MM.1S (cell line): ENCODE measurements around the gene GPR160.

ENCODE experiments used
- DNase-seq: peaks from one replicate; pipeline ENCODE4 v3.0.0-alpha.2; 2015
- H2AFZ ChIP-seq: fragments of 300-600 bp; sonication (generic); 2 replicates; pipeline ENCODE4 v1.6.0; 2016; ENCODE audit warnings: antibody characterized with exemption, low read length
- H3F3A ChIP-seq: fragments of 300-600 bp; sonication (generic); 2 replicates; pipeline ENCODE4 v1.6.1; 2016; ENCODE audit warnings: mild to moderate bottlenecking, antibody characterized with exemption, low read length, moderate library complexity, mixed read lengths; ENCODE audit not compliant: insufficient read depth
- H3K27ac ChIP-seq: fragments of 300-600 bp; sonication (generic); 2 replicates; pipeline ENCODE4 v1.5.1; 2016; ENCODE audit warnings: mild to moderate bottlenecking, low read length
- H3K27me3 ChIP-seq: fragments of 300-600 bp; sonication (generic); replicated peaks from 2 replicates; pipeline ENCODE4 v1.6.0; 2016; ENCODE audit warnings: low read length; ENCODE audit not compliant: insufficient read depth
- H3K36me3 ChIP-seq: fragments of 300-600 bp; sonication (generic); replicated peaks from 2 replicates; pipeline ENCODE4 v1.6.1; 2016; ENCODE audit warnings: mild to moderate bottlenecking, low read length, mixed read lengths; ENCODE audit not compliant: insufficient read depth
- H3K4me1 ChIP-seq: fragments of 300-600 bp; sonication (generic); 2 replicates; pipeline ENCODE4 v1.6.1; 2016; ENCODE audit warnings: low read length, mixed read lengths
- H3K4me2 ChIP-seq: fragments of 300-600 bp; sonication (generic); 2 replicates; pipeline ENCODE4 v1.6.0; 2016; ENCODE audit warnings: low read depth, low read length
- H3K4me3 ChIP-seq: fragments of 300-600 bp; sonication (generic); 2 replicates; pipeline ENCODE4 v1.5.1; 2016; ENCODE audit warnings: low read length, mixed read lengths
- H3K79me2 ChIP-seq: fragments of 300-600 bp; sonication (generic); 2 replicates; pipeline ENCODE4 v1.6.1; 2016; ENCODE audit warnings: mixed run types, low read length, mixed read lengths
- H3K9ac ChIP-seq: fragments of 300-600 bp; sonication (generic); 2 replicates; pipeline ENCODE4 v1.6.1; 2016; ENCODE audit warnings: low read length, mixed read lengths
- H3K9me2 ChIP-seq: fragments of 300-600 bp; sonication (generic); replicated peaks from 2 replicates; pipeline ENCODE4 v1.6.1; 2016; ENCODE audit warnings: mild to moderate bottlenecking, low read length, mixed read lengths; ENCODE audit not compliant: insufficient read depth
- H3K9me3 ChIP-seq: fragments of 300-600 bp; sonication (generic); replicated peaks from 2 replicates; pipeline ENCODE4 v1.6.1; 2016; ENCODE audit warnings: mild to moderate bottlenecking, low read length, mixed read lengths; ENCODE audit not compliant: insufficient read depth
- H4K20me1 ChIP-seq: fragments of 300-600 bp; sonication (generic); 2 replicates; pipeline ENCODE4 v1.6.1; 2016; ENCODE audit warnings: mild to moderate bottlenecking, low read length, moderate library complexity, mixed read lengths; ENCODE audit not compliant: insufficient read depth
- EZH2 ChIP-seq: fragments of 300-600 bp; sonication (generic); optimal IDR thresholded peaks from 2 replicates; pipeline ENCODE3; 2017; ENCODE audit warnings: low read depth, mild to moderate bottlenecking, antibody characterized with exemption, low read length, mixed read lengths
- EZH2phosphoT487 ChIP-seq: fragments of 300-600 bp; sonication (generic); IDR thresholded peaks from 2 replicates; pipeline ENCODE4 v1.6.1; 2018; ENCODE audit warnings: antibody characterized with exemption, low read length
- TF ChIP-seq, protein P1 (sequence below): fragments of 300-600 bp; sonication (generic); IDR thresholded peaks from 2 replicates; pipeline ENCODE4 v1.5.1; 2016; ENCODE audit warnings: antibody characterized with exemption, low read length, mixed read lengths

GPR160 gene

DNA sequence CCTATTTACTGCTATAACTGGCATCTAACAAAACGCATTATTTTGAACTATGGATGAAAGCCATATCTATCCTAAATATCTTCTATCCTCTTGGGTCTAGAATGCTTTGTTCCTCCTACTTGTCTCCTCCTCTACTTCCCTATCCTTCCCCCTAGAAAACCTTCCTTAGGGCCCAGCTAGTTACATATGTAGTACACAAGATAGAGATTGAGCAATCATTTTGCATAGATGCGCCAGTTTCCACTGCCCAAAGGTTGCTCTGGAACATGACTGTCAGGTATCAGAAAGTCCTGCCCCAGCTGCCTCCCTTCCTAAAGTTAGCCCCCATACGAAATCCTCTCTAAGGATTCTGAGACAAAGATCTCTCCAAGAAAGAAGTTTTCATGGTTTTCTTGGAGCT lies 55.1 kb downstream of the GPR160 start:
- Histone ChIP-seq H2AFZ (no peak overlapping the region), H3K4me1 (peaks cover 7% of the 10 kb centered on the region), H3K36me3 (peaks cover 22% of the 10 kb centered on the region; the same call in 1 of the 2 replicates), H3K27ac (no peak overlapping the region), H3K79me2 (peaks cover 53% of the 10 kb centered on the region), H3K9me3 (no peaks in the 10 kb centered on the region), H3K9me2 (no peaks in the 10 kb centered on the region), H3F3A (0 out of 2 replicates have a peak, but pooled peaks cover 2% of the 10 kb centered on the region), H3K4me2 (no peak overlapping the region), H3K9ac (no peak overlapping the region), H3K4me3 (no peak overlapping the region), H3K27me3 (no peaks in the 10 kb centered on the region), H4K20me1 (no peaks in the 10 kb centered on the region)
- no peak for TF ChIP-seq EZH2
- DNase-seq = no peak

DNA sequence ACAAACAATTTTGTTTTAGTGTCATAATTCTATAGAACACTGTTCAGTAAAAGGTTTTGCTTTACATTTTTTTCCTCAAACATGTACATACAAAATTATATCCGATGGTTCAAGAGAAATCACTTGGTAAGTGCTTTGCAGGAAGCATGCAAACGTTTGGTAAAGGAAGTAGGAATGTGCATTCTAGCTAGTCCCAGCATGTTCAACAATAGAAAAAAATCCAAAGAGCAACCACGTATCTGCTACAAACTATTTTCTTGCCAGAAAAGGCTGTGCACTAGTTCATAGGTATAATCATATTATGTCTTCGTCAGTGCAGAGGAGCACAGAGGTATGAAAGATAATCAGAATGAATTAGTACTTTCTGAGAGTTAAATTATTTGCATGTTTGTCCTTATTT lies 58.0 kb downstream of the GPR160 start:
- H3K36me3 ChIP-seq = peaks cover 18% of the 10 kb centered on the region; the same call in 1 of the 2 replicates
- H3K4me2 ChIP-seq = no peak overlapping the region
- peaks cover 53% of the 10 kb centered on the region for H3K79me2 ChIP-seq

GRCh38 chr3:170096342-170096741 lies 58.5 kb downstream of the GPR160 start:
- Histone ChIP-seq H2AFZ (no peak overlapping the region), H3K4me3 (no peak overlapping the region), H4K20me1 (no peaks in the 10 kb centered on the region), H3K27me3 (no peaks in the 10 kb centered on the region), H3K9me2 (no peaks in the 10 kb centered on the region), H3K36me3 (peaks cover 18% of the 10 kb centered on the region; the same call in 1 of the 2 replicates), H3K27ac (no peak overlapping the region; the same call in 1 of the 2 replicates), H3K4me2 (no peak overlapping the region), H3K79me2 (peaks cover 47% of the 10 kb centered on the region), H3K9me3 (no peaks in the 10 kb centered on the region), H3F3A (peaks cover 7% of the 10 kb centered on the region; the same call in 1 of the 2 replicates), H3K4me1 (peaks cover 16% of the 10 kb centered on the region), H3K9ac (no peak overlapping the region)
- TF ChIP-seq EZH2 (no peak), EZH2phosphoT487 (no peak)
- TF ChIP-seq, protein P1, sequence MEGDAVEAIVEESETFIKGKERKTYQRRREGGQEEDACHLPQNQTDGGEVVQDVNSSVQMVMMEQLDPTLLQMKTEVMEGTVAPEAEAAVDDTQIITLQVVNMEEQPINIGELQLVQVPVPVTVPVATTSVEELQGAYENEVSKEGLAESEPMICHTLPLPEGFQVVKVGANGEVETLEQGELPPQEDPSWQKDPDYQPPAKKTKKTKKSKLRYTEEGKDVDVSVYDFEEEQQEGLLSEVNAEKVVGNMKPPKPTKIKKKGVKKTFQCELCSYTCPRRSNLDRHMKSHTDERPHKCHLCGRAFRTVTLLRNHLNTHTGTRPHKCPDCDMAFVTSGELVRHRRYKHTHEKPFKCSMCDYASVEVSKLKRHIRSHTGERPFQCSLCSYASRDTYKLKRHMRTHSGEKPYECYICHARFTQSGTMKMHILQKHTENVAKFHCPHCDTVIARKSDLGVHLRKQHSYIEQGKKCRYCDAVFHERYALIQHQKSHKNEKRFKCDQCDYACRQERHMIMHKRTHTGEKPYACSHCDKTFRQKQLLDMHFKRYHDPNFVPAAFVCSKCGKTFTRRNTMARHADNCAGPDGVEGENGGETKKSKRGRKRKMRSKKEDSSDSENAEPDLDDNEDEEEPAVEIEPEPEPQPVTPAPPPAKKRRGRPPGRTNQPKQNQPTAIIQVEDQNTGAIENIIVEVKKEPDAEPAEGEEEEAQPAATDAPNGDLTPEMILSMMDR = no peak
- no peak for DNase-seq

More for the DNA sequence above, 58.0 kb downstream of the GPR160 start:
- no peaks in the 10 kb centered on the region for H3K9me3 ChIP-seq
- no peaks in the 10 kb centered on the region for H3K27me3 ChIP-seq
- no peaks in the 10 kb centered on the region for H3K9me2 ChIP-seq
- no peak overlapping the region for H2AFZ ChIP-seq
- H3K9ac ChIP-seq = no peak overlapping the region
- no peak for DNase-seq
- 0 out of 2 replicates have a peak, but pooled peaks cover 4% of the 10 kb centered on the region for H3F3A ChIP-seq
- H3K27ac ChIP-seq = no peak overlapping the region
- H3K4me3 ChIP-seq = no peak overlapping the region
- no peaks in the 10 kb centered on the region for H4K20me1 ChIP-seq
- TF ChIP-seq EZH2 = no peak
- TF ChIP-seq, protein P1 = no peak
- TF ChIP-seq EZH2phosphoT487 = no peak
- H3K4me1 ChIP-seq = peaks cover 10% of the 10 kb centered on the region

GRCh38 chr3:170098753-170099152 lies 61.0 kb downstream of the GPR160 start:
- Histone ChIP-seq H4K20me1 (no peaks in the 10 kb centered on the region), H3K27me3 (no peaks in the 10 kb centered on the region), H3K79me2 (peaks cover 40% of the 10 kb centered on the region), H3K9me2 (no peaks in the 10 kb centered on the region), H3K4me2 (no peak overlapping the region), H3K4me1 (peaks cover 19% of the 10 kb centered on the region), H3K9ac (no peak overlapping the region), H3K36me3 (peaks cover 29% of the 10 kb centered on the region; the same call in 1 of the 2 replicates), H3K9me3 (no peaks in the 10 kb centered on the region), H3K4me3 (no peak overlapping the region), H3K27ac (no peak overlapping the region), H3F3A (peaks cover 13% of the 10 kb centered on the region; the same call in 1 of the 2 replicates), H2AFZ (no peak overlapping the region)
- no peak for TF ChIP-seq EZH2
- TF ChIP-seq EZH2phosphoT487 = no peak
- TF ChIP-seq, protein P1 = no peak
- no peak for DNase-seq
